ENCODE measurements around the gene APOF.
"Not testable (repeated sequence)": the region's sequence is repeated elsewhere in the genome, so short reads cannot be mapped to it uniquely, and the experiment has no call there.

APOF gene

GRCh38 chr12:56362130-56363059, at the start of gene APOF:
TSS of gene APOF (minus strand) at chr12:56362857. CDS start at chr12:56362745, 112 bp downstream.
- no peak for TF ChIP-seq CTCF (IDR thresholded peaks at IDR 0.05; ENCODE audit: insufficient read depth, low read length, poor library complexity, severe bottlenecking)
- Histone ChIP-seq H3K4me3 (replicated peaks; ENCODE audit: low read depth, low read length) (no peak within 1 kb of the TSS), H3K27me3 (replicated peaks; ENCODE audit: control insufficient read depth, insufficient read depth, low read length) (no peaks in the 10 kb centered on the region), H3K36me3 (ENCODE audit: control insufficient read depth, insufficient read depth, low read length) (no peaks in the 10 kb centered on the region)
- DNase-seq (ENCODE audit: extremely low read depth, insufficient read length), result no peak

- Histone ChIP-seq H3K27me3 (replicated peaks; ENCODE audit: control insufficient read depth, insufficient read depth, low read length) (no peaks in the 10 kb centered on the region), H3K36me3 (ENCODE audit: control insufficient read depth, insufficient read depth, low read length) (peaks cover 2% of the 10 kb centered on the region), H3K4me3 (replicated peaks; ENCODE audit: low read depth, low read length) (no peak overlapping the region)
- DNase-seq (ENCODE audit: extremely low read depth, insufficient read length), result no peak
- no peak for TF ChIP-seq CTCF (IDR thresholded peaks at IDR 0.05; ENCODE audit: insufficient read depth, low read length, poor library complexity, severe bottlenecking)
Observed at GRCh38 chr12:56411781-56412639, 49.4 kb upstream of the APOF start.

GRCh38 chr12:56410768-56411167, 48.1 kb upstream of the APOF start:
- Histone ChIP-seq H3K36me3 (ENCODE audit: control insufficient read depth, insufficient read depth, low read length) (peaks cover 2% of the 10 kb centered on the region), H3K4me3 (replicated peaks; ENCODE audit: low read depth, low read length) (no peak overlapping the region), H3K27me3 (replicated peaks; ENCODE audit: control insufficient read depth, insufficient read depth, low read length) (no peaks in the 10 kb centered on the region)
- DNase-seq (ENCODE audit: extremely low read depth, insufficient read length), result no peak
- no peak for TF ChIP-seq CTCF (IDR thresholded peaks at IDR 0.05; ENCODE audit: insufficient read depth, low read length, poor library complexity, severe bottlenecking)

GRCh38 chr12:56408799-56409417, 46.3 kb upstream of the APOF start:
- no peak for DNase-seq (ENCODE audit: extremely low read depth, insufficient read length)
- Histone ChIP-seq H3K36me3 (ENCODE audit: control insufficient read depth, insufficient read depth, low read length) (peaks cover 2% of the 10 kb centered on the region; the same call in 1 of the 2 replicates), H3K27me3 (replicated peaks; ENCODE audit: control insufficient read depth, insufficient read depth, low read length) (no peaks in the 10 kb centered on the region), H3K4me3 (replicated peaks; ENCODE audit: low read depth, low read length) (no peak overlapping the region)
- TF ChIP-seq CTCF (IDR thresholded peaks at IDR 0.05; ENCODE audit: insufficient read depth, low read length, poor library complexity, severe bottlenecking), result no peak

- not testable (repeated sequence) for DNase-seq (ENCODE audit: extremely low read depth, insufficient read length); H3K36me3 ChIP-seq (ENCODE audit: control insufficient read depth, insufficient read depth, low read length); H3K27me3 ChIP-seq (replicated peaks; ENCODE audit: control insufficient read depth, insufficient read depth, low read length); H3K4me3 ChIP-seq (replicated peaks; ENCODE audit: low read depth, low read length)
Observed at GRCh38 chr12:56404227-56404626, 41.6 kb upstream of the APOF start.

- H3K4me3 ChIP-seq (replicated peaks; ENCODE audit: low read depth, low read length); H3K36me3 ChIP-seq (ENCODE audit: control insufficient read depth, insufficient read depth, low read length); H3K27me3 ChIP-seq (replicated peaks; ENCODE audit: control insufficient read depth, insufficient read depth, low read length); DNase-seq (ENCODE audit: extremely low read depth, insufficient read length): not testable (repeated sequence)
Observed at GRCh38 chr12:56401612-56402011, 39.0 kb upstream of the APOF start.

GRCh38 chr12:56401125-56401524, 38.5 kb upstream of the APOF start:
- H3K36me3 ChIP-seq (ENCODE audit: control insufficient read depth, insufficient read depth, low read length); H3K27me3 ChIP-seq (replicated peaks; ENCODE audit: control insufficient read depth, insufficient read depth, low read length); H3K4me3 ChIP-seq (replicated peaks; ENCODE audit: low read depth, low read length); DNase-seq (ENCODE audit: extremely low read depth, insufficient read length): not testable (repeated sequence)

GRCh38 chr12:56399466-56399865, 36.8 kb upstream of the APOF start:
- DNase-seq (ENCODE audit: extremely low read depth, insufficient read length); H3K27me3 ChIP-seq (replicated peaks; ENCODE audit: control insufficient read depth, insufficient read depth, low read length): not testable (repeated sequence)

More at GRCh38 chr12:56399466-56399865, 36.8 kb upstream of the APOF start:
- H3K4me3 ChIP-seq (replicated peaks; ENCODE audit: low read depth, low read length); H3K36me3 ChIP-seq (ENCODE audit: control insufficient read depth, insufficient read depth, low read length): not testable (repeated sequence)

Data from GM06990 (cell line).